HepG2 (cell line): Measurements from ENCODE around the gene TAB3.

Experiments
- EZH2 ChIP-seq: conservative IDR thresholded peaks from 2 replicates; pipeline ENCODE4 v1.6.1; 2012; ENCODE audit warnings: mild to moderate bottlenecking, low read depth, low read length, moderate library complexity
- GATA4 ChIP-seq: sonication (generic); IDR thresholded peaks from 2 replicates; pipeline ENCODE4 v1.6.1; 2016; ENCODE audit warnings: antibody characterized with exemption, low read depth, borderline replicate concordance
- MAFK ChIP-seq, 2 experiments: IDR thresholded peaks in 1 of 2; conservative IDR thresholded peaks in 1 of 2; 2 replicates each; pipeline ENCODE4 v1.6.1; 2011; ENCODE audit warnings: improper control_type of control experiment in 2 of 2, low read length in 2 of 2
- MIER2 ChIP-seq: IDR thresholded peaks from 2 replicates; pipeline ENCODE4 v1.6.1; 2016; ENCODE audit warnings: missing biosample characterization, missing genetic modification reagents
- RFX1 ChIP-seq: fragments of 450-650 bp; IDR thresholded peaks from 2 replicates; pipeline ENCODE4 v1.6.1; 2017
- ZNF83 ChIP-seq: sonication (generic); formaldehyde crosslinking; IDR thresholded peaks from 2 replicates; pipeline ENCODE4 v1.4.0; 2020; ENCODE audit warnings: missing genetic modification reagents, mild to moderate bottlenecking, borderline replicate concordance

DNA sequence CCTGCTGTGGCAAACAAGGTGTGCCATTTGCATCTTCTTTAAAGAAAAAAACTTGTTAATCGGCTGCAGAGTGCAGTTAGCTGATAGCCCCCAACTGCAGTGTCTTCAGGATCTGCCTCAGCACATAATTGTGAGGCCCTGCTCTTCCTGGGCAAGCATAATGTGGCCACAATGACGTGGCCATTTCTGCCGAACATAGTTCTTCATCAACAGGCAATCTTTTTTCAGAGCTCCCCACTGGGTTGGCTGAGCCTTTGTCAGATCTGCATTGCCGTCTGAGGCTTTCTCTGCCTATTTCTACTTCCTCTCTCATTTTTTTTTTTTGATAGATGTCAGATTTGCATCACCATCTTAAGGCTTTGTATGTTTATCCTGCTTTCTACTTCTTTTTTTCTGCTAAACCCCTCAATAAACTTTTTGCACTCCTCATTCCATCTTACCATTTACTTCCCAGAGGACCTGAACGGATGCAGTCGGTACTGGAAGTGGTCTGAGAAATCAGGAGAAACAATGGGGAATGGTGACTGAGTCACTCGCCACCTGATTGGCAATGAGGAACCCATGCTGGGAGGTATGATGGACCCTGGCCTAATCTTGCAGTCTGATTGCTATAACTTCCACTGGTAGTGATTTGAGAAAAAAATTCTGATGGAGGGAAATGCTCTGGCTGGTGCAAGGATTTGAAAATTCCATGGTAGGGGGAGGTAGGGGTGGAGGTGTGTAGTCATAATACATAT is 21.2 kb upstream of the TAB3 start:
- TF ChIP-seq MIER2 (no peak), EZH2 (no peak), ZNF83 (CRISPR knock-in tag) (no peak), GATA4 (no peak), MAFK (conservative IDR thresholded peaks at IDR 0.05 in 1 of 2, IDR thresholded peaks at IDR 0.05 in 1 of 2; ENCODE audit: low read length in 2 of 2) (no peak), RFX1 (no peak)
